Panc1 (cell line): ENCODE data around the gene SH3BGRL2. TPM values are rescaled to one million over a fixed set of nuclear protein-coding genes. Genes with fewer than 3 reads are reported as not detected.

Experiments used
- ATAC-seq: fragments of 200-7000 bp; cut with Tn5 transposase; 2 replicates; pipeline ENCODE4 v1.9.1; 2020; ENCODE audit warnings: mild to moderate bottlenecking, moderate library complexity
- BruUV-seq: library from RNA; stranded (reverse); fragments of 400-500 nt; replicated peaks from 2 replicates; lab custom pipeline; 2021; lab: Mats Ljungman, UMichigan
- CTCF ChIA-PET: fragments of 300-600 bp; sonication (Branson Sonifier 250); formaldehyde crosslinking; loops from one replicate; lab custom pipeline; 2022; ENCODE audit warnings: antibody characterized with exemption; lab: Charles Lee
- POLR2A ChIA-PET: fragments of 300-600 bp; sonication (Branson Sonifier 250); formaldehyde crosslinking; loops from one replicate; lab custom pipeline; 2022; ENCODE audit warnings: antibody characterized with exemption; lab: Charles Lee
- DNase-seq: peaks from one replicate; pipeline ENCODE4 v3.0.0-alpha.2; 2010; ENCODE audit warnings: low read depth, low spot score
- H3K27ac ChIP-seq: 2 replicates; pipeline ENCODE4 v1.5.1; 2011; ENCODE audit warnings: mild to moderate bottlenecking, low read length, inconsistent platforms
- H3K27me3 ChIP-seq: fragments of 200-500 bp; sonication (Bioruptor generic); 2 replicates; pipeline ENCODE4 v1.6.0; 2014; ENCODE audit warnings: low read length, inconsistent platforms; ENCODE audit not compliant: control insufficient read depth, insufficient read depth
- H3K36me3 ChIP-seq: fragments of 200-500 bp; sonication (Bioruptor generic); 2 replicates; pipeline ENCODE4 v1.5.1; 2014; ENCODE audit warnings: inconsistent platforms, mild to moderate bottlenecking, low read length, moderate library complexity; ENCODE audit not compliant: control insufficient read depth, insufficient read depth
- H3K4me1 ChIP-seq: 2 replicates; pipeline ENCODE4 v1.5.1; 2011; ENCODE audit warnings: inconsistent platforms, mild to moderate bottlenecking, low read length, moderate library complexity; ENCODE audit not compliant: control insufficient read depth, insufficient read depth
- H3K4me3 ChIP-seq, 2 experiments: 2 replicates each; pipeline ENCODE4 v1.5.1; 2011 to 2012; ENCODE audit warnings: low read depth in 2 of 2, low read length in 2 of 2, mild to moderate bottlenecking in 2 of 2, inconsistent platforms in 1 of 2, moderate library complexity in 1 of 2
- H3K9me3 ChIP-seq: fragments of 200-500 bp; sonication (Bioruptor generic); 2 replicates; pipeline ENCODE4 v1.5.1; 2014; ENCODE audit warnings: low read depth, mild to moderate bottlenecking, inconsistent platforms, low read length, moderate library complexity; ENCODE audit not compliant: control insufficient read depth, insufficient read depth
- POLR2AphosphoS5 ChIP-seq: IDR thresholded peaks from 2 replicates; pipeline ENCODE4 v1.6.1; 2012; ENCODE audit warnings: mild to moderate bottlenecking, low read depth, low read length, moderate library complexity
- SIN3A ChIP-seq: IDR thresholded peaks from 2 replicates; pipeline ENCODE4 v1.6.1; 2012; ENCODE audit warnings: low read depth, mild to moderate bottlenecking, low read length, moderate library complexity, borderline replicate concordance; ENCODE audit not compliant: insufficient read depth
- TCF7L2 ChIP-seq: IDR thresholded peaks from 2 replicates; pipeline ENCODE4 v1.6.1; 2011; ENCODE audit warnings: mild to moderate bottlenecking, low read depth, low read length, inconsistent platforms
- in situ Hi-C: cut with HindIII; loops from 2 replicates; pipeline ENCODE4 v1.10.0; 2016; ENCODE audit warnings: low sequenced_read_pairs, low pct_unique_long_range_greater_than_20kb
- intact Hi-C: fragments of 100-400 bp; cut with micrococcal nuclease; formaldehyde crosslinking; loops from one replicate; pipeline ENCODE4 v1.10.0; 2022; ENCODE audit not compliant: unreplicated experiment
- total RNA-seq: library from RNA; stranded (reverse); gene quantifications from one replicate; pipeline ENCODE4 v1.2.1, GENCODE V29; 2021; ENCODE audit not compliant: unreplicated experiment
- TF ChIP-seq, protein P1 (sequence below): fragments of 450-650 bp; IDR thresholded peaks from 2 replicates; pipeline ENCODE4 v1.5.1; 2017; ENCODE audit warnings: mild to moderate bottlenecking
- TF ChIP-seq, protein P2 (sequence below), 2 experiments: IDR thresholded peaks; 2 replicates each; pipeline ENCODE4 v1.6.1; 2011 to 2012; ENCODE audit warnings: low read depth in 2 of 2, control low read depth in 1 of 2, low read length in 1 of 2, mild to moderate bottlenecking in 1 of 2, moderate library complexity in 1 of 2; ENCODE audit not compliant: insufficient read depth in 1 of 2

SH3BGRL2 gene
- total RNA-seq, 1 experiment from 2014 or later = 8.5 TPM

- no peak for TF ChIP-seq POLR2AphosphoS5
- TF ChIP-seq SIN3A = no peak
- no peak for TF ChIP-seq TCF7L2
- TF ChIP-seq, protein P1, sequence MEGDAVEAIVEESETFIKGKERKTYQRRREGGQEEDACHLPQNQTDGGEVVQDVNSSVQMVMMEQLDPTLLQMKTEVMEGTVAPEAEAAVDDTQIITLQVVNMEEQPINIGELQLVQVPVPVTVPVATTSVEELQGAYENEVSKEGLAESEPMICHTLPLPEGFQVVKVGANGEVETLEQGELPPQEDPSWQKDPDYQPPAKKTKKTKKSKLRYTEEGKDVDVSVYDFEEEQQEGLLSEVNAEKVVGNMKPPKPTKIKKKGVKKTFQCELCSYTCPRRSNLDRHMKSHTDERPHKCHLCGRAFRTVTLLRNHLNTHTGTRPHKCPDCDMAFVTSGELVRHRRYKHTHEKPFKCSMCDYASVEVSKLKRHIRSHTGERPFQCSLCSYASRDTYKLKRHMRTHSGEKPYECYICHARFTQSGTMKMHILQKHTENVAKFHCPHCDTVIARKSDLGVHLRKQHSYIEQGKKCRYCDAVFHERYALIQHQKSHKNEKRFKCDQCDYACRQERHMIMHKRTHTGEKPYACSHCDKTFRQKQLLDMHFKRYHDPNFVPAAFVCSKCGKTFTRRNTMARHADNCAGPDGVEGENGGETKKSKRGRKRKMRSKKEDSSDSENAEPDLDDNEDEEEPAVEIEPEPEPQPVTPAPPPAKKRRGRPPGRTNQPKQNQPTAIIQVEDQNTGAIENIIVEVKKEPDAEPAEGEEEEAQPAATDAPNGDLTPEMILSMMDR = no peak
- TF ChIP-seq, protein P2, sequence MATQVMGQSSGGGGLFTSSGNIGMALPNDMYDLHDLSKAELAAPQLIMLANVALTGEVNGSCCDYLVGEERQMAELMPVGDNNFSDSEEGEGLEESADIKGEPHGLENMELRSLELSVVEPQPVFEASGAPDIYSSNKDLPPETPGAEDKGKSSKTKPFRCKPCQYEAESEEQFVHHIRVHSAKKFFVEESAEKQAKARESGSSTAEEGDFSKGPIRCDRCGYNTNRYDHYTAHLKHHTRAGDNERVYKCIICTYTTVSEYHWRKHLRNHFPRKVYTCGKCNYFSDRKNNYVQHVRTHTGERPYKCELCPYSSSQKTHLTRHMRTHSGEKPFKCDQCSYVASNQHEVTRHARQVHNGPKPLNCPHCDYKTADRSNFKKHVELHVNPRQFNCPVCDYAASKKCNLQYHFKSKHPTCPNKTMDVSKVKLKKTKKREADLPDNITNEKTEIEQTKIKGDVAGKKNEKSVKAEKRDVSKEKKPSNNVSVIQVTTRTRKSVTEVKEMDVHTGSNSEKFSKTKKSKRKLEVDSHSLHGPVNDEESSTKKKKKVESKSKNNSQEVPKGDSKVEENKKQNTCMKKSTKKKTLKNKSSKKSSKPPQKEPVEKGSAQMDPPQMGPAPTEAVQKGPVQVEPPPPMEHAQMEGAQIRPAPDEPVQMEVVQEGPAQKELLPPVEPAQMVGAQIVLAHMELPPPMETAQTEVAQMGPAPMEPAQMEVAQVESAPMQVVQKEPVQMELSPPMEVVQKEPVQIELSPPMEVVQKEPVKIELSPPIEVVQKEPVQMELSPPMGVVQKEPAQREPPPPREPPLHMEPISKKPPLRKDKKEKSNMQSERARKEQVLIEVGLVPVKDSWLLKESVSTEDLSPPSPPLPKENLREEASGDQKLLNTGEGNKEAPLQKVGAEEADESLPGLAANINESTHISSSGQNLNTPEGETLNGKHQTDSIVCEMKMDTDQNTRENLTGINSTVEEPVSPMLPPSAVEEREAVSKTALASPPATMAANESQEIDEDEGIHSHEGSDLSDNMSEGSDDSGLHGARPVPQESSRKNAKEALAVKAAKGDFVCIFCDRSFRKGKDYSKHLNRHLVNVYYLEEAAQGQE (IDR thresholded peaks at IDR 0.05; ENCODE audit: insufficient read depth in 1 of 2, low read depth in 2 of 2, low read length in 1 of 2) = no peak
- H3K36me3 ChIP-seq = no peaks in the 10 kb centered on the region
- in situ Hi-C loops = no loop called here
- no peaks in the 10 kb centered on the region for H3K9me3 ChIP-seq
- no TSS peak for BruUV-seq
- ChIA-PET POLR2A (no interaction called here), CTCF (no interaction called here)
- no peak overlapping the region for H3K27ac ChIP-seq
- intact Hi-C loops = no loop called here
- DNase-seq (no peak), ATAC-seq (no peak)
- H3K27me3 ChIP-seq = peaks cover 2% of the 10 kb centered on the region; the same call in 1 of the 2 replicates
- H3K4me3 ChIP-seq = no peak overlapping the region
- peaks cover 6% of the 10 kb centered on the region; the same call in 1 of the 2 replicates for H3K4me1 ChIP-seq
Measured at GRCh38 chr6:79625746-79626145, 5.4 kb upstream of the SH3BGRL2 start.

GRCh38 chr6:79626811-79627210, 4.3 kb upstream of the SH3BGRL2 start:
- intact Hi-C loops = no loop called here
- H3K4me1 ChIP-seq = peaks cover 6% of the 10 kb centered on the region; the same call in 1 of the 2 replicates
- no peak for ATAC-seq
- no peaks in the 10 kb centered on the region for H3K9me3 ChIP-seq
- H3K27me3 ChIP-seq = peaks cover 2% of the 10 kb centered on the region; the same call in 1 of the 2 replicates
- H3K4me3 ChIP-seq = no peak overlapping the region
- POLR2A ChIA-PET = no interaction called here
- no peak overlapping the region for H3K27ac ChIP-seq
- TF ChIP-seq POLR2AphosphoS5 (no peak), SIN3A (no peak), TCF7L2 (no peak)
- TF ChIP-seq, protein P2 (IDR thresholded peaks at IDR 0.05; ENCODE audit: insufficient read depth in 1 of 2, low read depth in 2 of 2, low read length in 1 of 2) = no peak
- TF ChIP-seq, protein P1 = no peak
- no peak for DNase-seq
- no peaks in the 10 kb centered on the region; the same call in 1 of the 2 replicates for H3K36me3 ChIP-seq
- in situ Hi-C loops = no loop called here
- CTCF ChIA-PET = no interaction called here
- BruUV-seq = no TSS peak
